Trophoblast cell (in vitro differentiated cells and primary cell): ENCODE data around the gene ELF3.
A peak's percentile ranks its signal among the peaks of the same experiment; 100 is the strongest.

Experiments used
- DNase-seq, 2 donors: peaks; one replicate each; pipeline ENCODE4 v3.0.0-alpha.2; 2016
- H2AFZ ChIP-seq: 2 replicates; pipeline ENCODE4 v1.6.1; 2013; ENCODE audit warnings: low read length, moderate library complexity, mild to moderate bottlenecking; ENCODE audit not compliant: insufficient read depth, poor library complexity
- H2AK5ac ChIP-seq: 2 replicates; pipeline ENCODE4 v1.6.1; 2013; ENCODE audit warnings: mild to moderate bottlenecking, low read length
- H2BK120ac ChIP-seq: 2 replicates; pipeline ENCODE4 v1.6.1; 2013; ENCODE audit warnings: low read length, mild to moderate bottlenecking, moderate library complexity; ENCODE audit not compliant: insufficient read depth, poor library complexity
- H2BK12ac ChIP-seq: 2 replicates; pipeline ENCODE4 v1.6.1; 2013; ENCODE audit warnings: mild to moderate bottlenecking, low read length, moderate library complexity
- H2BK5ac ChIP-seq: 2 replicates; pipeline ENCODE4 v1.6.1; 2013; ENCODE audit warnings: low read length, low read depth, moderate library complexity, mild to moderate bottlenecking; ENCODE audit not compliant: poor library complexity
- H3K14ac ChIP-seq: 2 replicates; pipeline ENCODE4 v1.6.1; 2013; ENCODE audit warnings: mild to moderate bottlenecking, low read length
- H3K18ac ChIP-seq: 2 replicates; pipeline ENCODE4 v1.6.1; 2013; ENCODE audit warnings: mild to moderate bottlenecking, low read length
- H3K23ac ChIP-seq: 2 replicates; pipeline ENCODE4 v1.6.1; 2013; ENCODE audit warnings: low read length
- H3K27ac ChIP-seq: 2 replicates; pipeline ENCODE4 v1.5.1; 2013; ENCODE audit warnings: low read depth, mild to moderate bottlenecking, inconsistent platforms, low read length, moderate library complexity
- H3K27me3 ChIP-seq: 2 replicates; pipeline ENCODE4 v1.6.1; 2013; ENCODE audit warnings: inconsistent platforms, mild to moderate bottlenecking, low read length, moderate library complexity; ENCODE audit not compliant: insufficient read depth
- H3K36me3 ChIP-seq, 2 experiments: 1 replicate in 1 of 2; 2 replicates in 1 of 2; pipeline ENCODE4 v1.6.1; 2013; ENCODE audit warnings: low read length in 2 of 2, mild to moderate bottlenecking in 2 of 2, moderate library complexity in 1 of 2; ENCODE audit not compliant: insufficient read depth in 2 of 2, control insufficient read depth in 1 of 2
- H3K4ac ChIP-seq: 2 replicates; pipeline ENCODE4 v1.6.1; 2013; ENCODE audit warnings: low read depth, mild to moderate bottlenecking, low read length, moderate library complexity
- H3K4me1 ChIP-seq, 2 experiments: 1 replicate in 1 of 2; 2 replicates in 1 of 2; pipeline ENCODE4 v1.6.1; 2013; ENCODE audit warnings: low read length in 2 of 2, mild to moderate bottlenecking in 2 of 2, moderate library complexity in 1 of 2; ENCODE audit not compliant: insufficient read depth in 2 of 2, control insufficient read depth in 1 of 2
- H3K4me2 ChIP-seq: 2 replicates; pipeline ENCODE4 v1.6.1; 2013; ENCODE audit warnings: inconsistent platforms, mild to moderate bottlenecking, low read length, moderate library complexity
- H3K4me3 ChIP-seq: 2 replicates; pipeline ENCODE4 v1.5.1; 2013; ENCODE audit warnings: mild to moderate bottlenecking, low read depth, low read length, inconsistent platforms
- H3K79me1 ChIP-seq: one replicate; pipeline ENCODE4 v1.6.1; 2013; ENCODE audit warnings: low read length
- H3K79me2 ChIP-seq: 2 replicates; pipeline ENCODE4 v1.6.1; 2013; ENCODE audit warnings: low read length, mild to moderate bottlenecking; ENCODE audit not compliant: control insufficient read depth, insufficient read depth, poor library complexity
- H3K9ac ChIP-seq: 2 replicates; pipeline ENCODE4 v1.6.1; 2013; ENCODE audit warnings: mild to moderate bottlenecking, low read length
- H3K9me3 ChIP-seq: 2 replicates; pipeline ENCODE4 v1.6.1; 2013; ENCODE audit warnings: low read depth, mild to moderate bottlenecking, control low read depth, inconsistent platforms, low read length; ENCODE audit not compliant: insufficient read depth
- H4K12ac ChIP-seq: 2 replicates; pipeline ENCODE4 v1.6.1; 2013; ENCODE audit warnings: low read depth, mild to moderate bottlenecking, low read length, moderate library complexity
- H4K8ac ChIP-seq: 2 replicates; pipeline ENCODE4 v1.6.1; 2013; ENCODE audit warnings: low read depth, mild to moderate bottlenecking, low read length, moderate library complexity
- H4K91ac ChIP-seq: one replicate; pipeline ENCODE4 v1.6.1; 2013; ENCODE audit warnings: low read depth, mild to moderate bottlenecking, low read length, moderate library complexity
- WGBS: extraction: QIAGEN DNeasy Blood & Tissue Kit; methylation state at CpG from one replicate; pipeline ENCODE4 v1.1.7; 2013; ENCODE audit warnings: missing lambda C conversion rate; ENCODE audit not compliant: insufficient read length, insufficient coverage; ENCODE audit errors: extremely low coverage; 5-methylcytosine and 5-hydroxymethylcytosine counted together

ELF3 gene

DNA sequence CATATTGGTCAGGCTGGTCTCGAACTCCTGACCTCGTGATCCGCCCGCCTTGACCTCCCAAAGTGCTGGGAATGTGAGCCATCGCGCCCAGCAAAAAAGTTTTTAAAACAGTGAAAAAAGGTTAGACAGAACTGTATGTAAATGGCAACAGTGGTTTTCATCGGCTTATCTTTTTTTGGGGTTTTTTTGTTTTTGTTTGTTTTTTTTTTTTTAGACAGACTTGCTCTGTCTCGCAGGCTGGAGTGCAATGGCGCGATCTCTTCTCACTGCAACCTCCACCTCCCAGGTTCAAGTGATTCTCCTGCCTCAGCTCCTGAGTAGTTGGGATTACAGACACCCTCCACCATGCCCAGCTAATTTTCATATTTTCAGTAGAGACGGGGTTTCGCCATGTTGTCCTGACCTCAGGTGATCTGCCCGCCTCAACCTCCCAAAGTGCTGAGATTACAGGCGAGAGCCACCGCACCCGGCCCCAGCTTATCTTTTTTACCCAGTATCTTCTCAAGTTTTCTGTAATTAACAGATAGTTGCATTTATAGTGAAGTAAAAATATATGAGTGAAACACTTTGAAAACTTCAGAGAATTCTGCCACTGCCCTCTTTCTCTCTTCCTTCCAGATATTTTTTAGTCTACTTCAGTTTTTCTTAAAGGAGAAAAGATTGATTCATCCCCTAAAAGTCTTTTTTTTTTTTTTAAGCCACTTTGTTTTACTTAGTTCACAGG, 42.0 kb upstream of the ELF3 start:
- Histone ChIP-seq H4K91ac (no peak overlapping the region), H3K4me1 (no peaks in the 10 kb centered on the region), H2BK120ac (no peak overlapping the region), H3K79me1 (no peaks in the 10 kb centered on the region), H3K18ac (no peak overlapping the region), H3K9ac (no peak overlapping the region), H3K27ac (no peak overlapping the region), H4K12ac (no peak overlapping the region), H3K4me3 (no peak overlapping the region), H3K14ac (no peak overlapping the region), H3K4me2 (no peak overlapping the region), H3K23ac (no peak overlapping the region), H3K9me3 (no peaks in the 10 kb centered on the region), H2BK12ac (no peak overlapping the region), H3K79me2 (no peaks in the 10 kb centered on the region), H4K8ac (no peak overlapping the region), H2BK5ac (no peak overlapping the region), H3K4ac (no peak overlapping the region), H2AK5ac (no peak overlapping the region), H2AFZ (no peak overlapping the region), H3K36me3 (peaks cover 20 to 37% of the 10 kb centered on the region in 2 experiments), H3K27me3 (no peaks in the 10 kb centered on the region)
- no CpG with 5 or more reads among the region's 16 CpGs for WGBS
- DNase-seq: no peak

DNA sequence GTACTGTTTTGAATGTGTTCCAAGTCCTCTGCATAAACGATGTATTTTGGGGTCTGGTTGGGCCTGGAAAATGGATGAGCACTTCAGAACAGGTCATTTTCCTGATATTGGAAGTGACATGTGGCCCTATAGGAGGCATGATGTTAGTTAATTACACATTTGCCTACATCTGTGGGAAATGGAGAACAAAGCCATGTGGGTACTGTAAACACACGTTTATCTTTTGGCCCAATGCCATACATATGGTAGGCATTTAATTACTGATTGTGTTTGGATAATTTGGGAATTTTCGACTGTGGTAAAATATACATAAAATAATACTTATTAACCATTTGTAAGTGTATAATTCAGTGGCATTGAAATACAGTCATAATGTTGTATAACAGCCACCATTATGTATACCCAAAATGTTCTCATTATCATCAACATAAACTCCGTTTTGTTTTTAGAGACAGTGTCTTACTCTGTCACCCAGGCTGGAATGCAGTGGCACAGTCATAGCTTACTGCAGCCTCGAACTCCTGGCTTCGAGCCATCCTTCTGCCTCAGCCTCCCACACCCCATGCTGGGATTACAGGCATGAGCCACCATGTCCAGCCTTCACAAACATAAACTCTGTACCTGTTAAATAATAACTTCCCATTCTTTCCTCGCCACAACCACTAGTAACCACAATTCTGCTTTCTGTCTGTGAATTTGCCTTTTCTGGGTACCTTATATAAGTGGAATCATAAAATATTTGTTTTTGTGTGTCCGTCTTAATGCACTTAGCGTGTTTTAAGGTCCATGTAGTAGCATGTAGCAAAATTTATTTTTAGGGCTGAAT, 39.8 kb upstream of the ELF3 start:
- Histone ChIP-seq H4K91ac (no peak overlapping the region), H2BK12ac (no peak overlapping the region), H4K8ac (no peak overlapping the region), H3K79me1 (no peaks in the 10 kb centered on the region), H3K79me2 (no peaks in the 10 kb centered on the region), H3K9me3 (no peaks in the 10 kb centered on the region), H3K4me2 (no peak overlapping the region), H3K27me3 (no peaks in the 10 kb centered on the region), H3K14ac (no peak overlapping the region), H3K18ac (no peak overlapping the region), H2AFZ (no peak overlapping the region), H3K4me1 (no peaks in the 10 kb centered on the region), H3K9ac (no peak overlapping the region), H2BK5ac (no peak overlapping the region), H2BK120ac (no peak overlapping the region), H4K12ac (no peak overlapping the region), H3K36me3 (peaks cover 18 to 25% of the 10 kb centered on the region in 2 experiments), H3K4ac (no peak overlapping the region), H3K4me3 (no peak overlapping the region), H3K27ac (no peak overlapping the region), H2AK5ac (no peak overlapping the region), H3K23ac (no peak overlapping the region)
- WGBS: no CpG with 5 or more reads among the region's 9 CpGs
- no peak for DNase-seq

- no peaks in the 10 kb centered on the region for H3K36me3 ChIP-seq
- H4K91ac ChIP-seq: no peak overlapping the region
- WGBS: no CpG with 5 or more reads among the region's 31 CpGs
- no peak overlapping the region for H3K18ac ChIP-seq
- H3K9ac ChIP-seq: no peak overlapping the region
- no peaks in the 10 kb centered on the region for H3K9me3 ChIP-seq
- H2AK5ac ChIP-seq: no peak overlapping the region
- no peak overlapping the region for H2BK12ac ChIP-seq
- no peak overlapping the region for H3K27ac ChIP-seq
- H3K14ac ChIP-seq: no peak overlapping the region
- DNase-seq: no peak
- peaks cover 6% of the 10 kb centered on the region for H3K79me1 ChIP-seq
- peak overlapping the region; percentile 94 for H3K4me3 ChIP-seq
- H2BK5ac ChIP-seq: no peak overlapping the region
- peak overlapping the region; percentile 49 for H3K4me2 ChIP-seq
- H2BK120ac ChIP-seq: no peak overlapping the region
- no peak overlapping the region for H4K12ac ChIP-seq
- no peak overlapping the region for H3K23ac ChIP-seq
- H3K27me3 ChIP-seq: no peaks in the 10 kb centered on the region
- peaks cover 2 to 4% of the 10 kb centered on the region in 2 experiments for H3K4me1 ChIP-seq
- peaks cover 11% of the 10 kb centered on the region for H3K79me2 ChIP-seq
- H4K8ac ChIP-seq: peak overlapping the region; percentile 1
- no peak overlapping the region for H2AFZ ChIP-seq
- no peak overlapping the region for H3K4ac ChIP-seq
Observed at GRCh38 chr1:201982082-201982622, 28.2 kb upstream of the ELF3 start.

GRCh38 chr1:201982623-201983379, 27.6 kb upstream of the ELF3 start, which contains the start of gene RNPEP:
Gene RNPEP (plus strand): TSS chr1:201982648. CDS start chr1:201982667, 19 bp downstream.
- peak within 1 kb of the TSS; percentile 1 for H2BK5ac ChIP-seq
- no peaks in the 10 kb centered on the region for H3K36me3 ChIP-seq
- H3K79me2 ChIP-seq: peaks cover 11% of the 10 kb centered on the region
- H4K8ac ChIP-seq: peak within 1 kb of the TSS; percentile 98
- H3K9me3 ChIP-seq: no peaks in the 10 kb centered on the region
- peak within 1 kb of the TSS; percentile 41 for H3K4ac ChIP-seq
- H4K12ac ChIP-seq: peak within 1 kb of the TSS; percentile 84
- peak within 1 kb of the TSS; percentile 94 for H3K4me3 ChIP-seq
- H3K27ac ChIP-seq: peak within 1 kb of the TSS; percentile 80
- WGBS: no CpG with 5 or more reads among the region's 80 CpGs
- H3K79me1 ChIP-seq: peaks cover 6% of the 10 kb centered on the region
- DNase-seq: peak; percentile 73 to 81
- H2BK12ac ChIP-seq: no peak within 1 kb of the TSS
- H3K18ac ChIP-seq: peak within 1 kb of the TSS; percentile 65
- H3K14ac ChIP-seq: peak within 1 kb of the TSS; percentile 57
- peak within 1 kb of the TSS; percentile 83 for H3K9ac ChIP-seq
- H2BK120ac ChIP-seq: peak within 1 kb of the TSS; percentile 54
- H2AFZ ChIP-seq: peak within 1 kb of the TSS; percentile 87
- peak within 1 kb of the TSS; percentile 89 for H3K4me2 ChIP-seq
- no peak within 1 kb of the TSS for H3K23ac ChIP-seq
- H4K91ac ChIP-seq: peak within 1 kb of the TSS; percentile 86
- peak within 1 kb of the TSS; percentile 1 for H2AK5ac ChIP-seq
- no peaks in the 10 kb centered on the region for H3K27me3 ChIP-seq
- H3K4me1 ChIP-seq: peaks cover 2 to 4% of the 10 kb centered on the region in 2 experiments
